Kidney capillary endothelial cell (primary cell): ENCODE measurements around the gene EIF2D.

Experiments used
- DNase-seq: peaks from one replicate; pipeline ENCODE4 v3.0.0-alpha.2; 2018; ENCODE audit warnings: low spot score

The EIF2D gene

GRCh38 chr1:206569556-206569955 lies 42.7 kb downstream of the EIF2D start:
- no peak for DNase-seq

- no peak for DNase-seq
Measured at GRCh38 chr1:206568779-206569352, 43.4 kb downstream of the EIF2D start.

- no peak for DNase-seq
Measured at GRCh38 chr1:206568256-206568655, 44.0 kb downstream of the EIF2D start.

DNA sequence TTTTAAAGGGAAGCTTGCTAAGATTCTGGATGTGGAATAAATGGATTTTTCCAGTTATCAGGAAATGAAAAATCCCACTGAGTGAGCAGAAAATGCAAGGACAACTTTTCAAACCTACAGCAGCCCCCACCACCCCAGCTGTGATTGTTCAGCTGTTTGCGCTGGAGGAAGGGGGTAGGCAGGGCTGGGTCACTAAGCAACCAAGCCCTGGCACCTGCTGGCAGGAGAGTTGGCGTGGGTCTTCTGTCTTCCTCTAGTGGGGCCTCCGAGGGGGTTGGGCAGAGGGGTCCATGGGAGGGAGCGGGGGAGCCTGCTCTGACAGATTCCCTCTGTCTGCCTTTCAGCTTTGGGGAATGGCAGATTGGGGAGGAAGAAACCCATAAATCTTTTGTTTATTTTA lies 45.3 kb downstream of the EIF2D start:
- no peak for DNase-seq

GRCh38 chr1:206565995-206566394 lies 46.3 kb downstream of the EIF2D start:
- DNase-seq: no peak

- DNase-seq: no peak
Measured at GRCh38 chr1:206563367-206564207, 48.7 kb downstream of the EIF2D start.

GRCh38 chr1:206560007-206560716 lies 52.1 kb downstream of the EIF2D start:
- no peak for DNase-seq

DNA sequence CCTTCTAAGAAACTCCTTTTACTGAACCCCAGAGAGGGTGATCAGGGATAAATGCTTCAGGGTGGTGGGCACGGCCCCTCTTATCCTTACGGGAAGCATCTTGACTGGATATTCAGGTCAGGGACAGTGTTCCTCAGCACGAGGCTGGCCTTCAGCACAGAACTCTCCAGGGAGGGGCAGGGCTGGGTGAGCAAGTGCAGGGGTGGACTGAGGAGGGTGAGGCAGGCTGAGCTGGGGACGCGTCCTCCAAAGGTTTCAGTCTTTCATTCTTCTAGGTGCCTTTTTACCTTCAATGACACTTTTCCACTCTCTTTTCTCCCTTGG lies 52.6 kb downstream of the EIF2D start:
- no peak for DNase-seq

GRCh38 chr1:206558794-206559671 lies 53.2 kb downstream of the EIF2D start:
- no peak for DNase-seq

- no peak for DNase-seq
Measured at GRCh38 chr1:206557636-206558473, 54.4 kb downstream of the EIF2D start.

DNA sequence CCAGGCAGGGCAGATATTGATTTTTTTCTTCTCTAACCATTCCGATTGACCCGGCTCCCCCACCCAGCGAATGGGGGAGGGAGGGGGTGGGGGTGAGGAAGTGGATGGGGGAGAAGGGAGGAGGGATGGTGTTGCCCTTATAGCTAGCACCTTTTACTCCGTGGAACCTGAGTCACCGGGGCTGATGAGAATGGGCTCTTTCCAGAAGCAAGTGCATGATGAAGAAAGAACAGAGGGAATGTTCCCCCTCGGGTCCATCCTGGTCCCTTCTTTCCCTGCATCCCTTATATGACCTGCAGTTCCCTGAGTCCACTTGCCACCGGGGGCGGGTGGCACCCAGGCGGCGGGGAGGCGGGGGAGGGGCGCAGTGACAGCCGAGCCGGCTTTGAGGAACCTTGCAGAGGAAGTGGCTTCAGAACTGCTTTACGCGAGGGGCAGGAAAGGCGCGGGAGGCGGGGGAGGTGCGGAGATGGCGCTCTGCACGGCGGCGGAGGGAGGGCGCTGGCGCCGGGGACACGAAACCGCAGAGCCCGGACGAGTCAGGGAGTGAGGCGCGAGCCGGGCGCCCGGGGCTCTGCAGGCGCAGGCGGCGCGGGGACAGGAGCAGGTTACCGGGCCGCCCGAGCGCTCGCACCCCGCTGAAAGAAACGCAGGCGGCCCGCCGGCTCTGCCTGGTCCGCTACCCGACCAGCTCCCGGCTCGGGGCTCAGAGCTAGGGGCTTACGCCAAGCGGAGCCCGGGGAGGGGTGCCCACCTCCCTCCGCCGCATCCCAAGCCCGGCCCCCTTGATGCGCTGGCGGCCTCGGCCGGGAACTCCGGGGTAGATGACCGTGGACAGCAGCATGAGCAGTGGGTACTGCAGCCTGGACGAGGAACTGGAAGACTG lies 55.3 kb downstream of the EIF2D start:
- DNase-seq: peak; percentile 29

- DNase-seq: no peak
Measured at GRCh38 chr1:206556047-206556749, 56.1 kb downstream of the EIF2D start.

DNA sequence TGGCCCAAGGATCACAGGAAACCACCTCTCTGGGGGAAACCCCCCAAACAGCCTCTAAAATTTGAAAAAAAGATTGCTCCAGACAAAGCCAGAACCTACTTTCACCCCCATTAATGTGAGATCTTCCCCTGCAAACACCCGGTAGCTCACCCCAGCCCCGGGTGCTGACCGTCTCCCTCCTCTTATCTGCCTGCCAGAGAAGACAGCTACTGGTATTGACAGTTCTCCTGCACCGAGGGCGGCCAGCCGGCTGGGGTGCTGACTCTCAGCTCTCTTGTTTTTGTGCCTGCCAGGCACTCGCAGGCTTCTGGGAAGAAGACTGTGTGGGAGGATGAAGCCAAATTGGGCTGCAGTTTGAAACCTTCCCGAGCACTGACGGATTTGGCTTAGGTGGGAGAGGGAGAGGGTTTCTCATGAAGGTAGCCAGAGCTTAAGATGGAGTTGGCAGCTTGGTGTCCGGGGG lies 56.8 kb downstream of the EIF2D start:
- no peak for DNase-seq

DNA sequence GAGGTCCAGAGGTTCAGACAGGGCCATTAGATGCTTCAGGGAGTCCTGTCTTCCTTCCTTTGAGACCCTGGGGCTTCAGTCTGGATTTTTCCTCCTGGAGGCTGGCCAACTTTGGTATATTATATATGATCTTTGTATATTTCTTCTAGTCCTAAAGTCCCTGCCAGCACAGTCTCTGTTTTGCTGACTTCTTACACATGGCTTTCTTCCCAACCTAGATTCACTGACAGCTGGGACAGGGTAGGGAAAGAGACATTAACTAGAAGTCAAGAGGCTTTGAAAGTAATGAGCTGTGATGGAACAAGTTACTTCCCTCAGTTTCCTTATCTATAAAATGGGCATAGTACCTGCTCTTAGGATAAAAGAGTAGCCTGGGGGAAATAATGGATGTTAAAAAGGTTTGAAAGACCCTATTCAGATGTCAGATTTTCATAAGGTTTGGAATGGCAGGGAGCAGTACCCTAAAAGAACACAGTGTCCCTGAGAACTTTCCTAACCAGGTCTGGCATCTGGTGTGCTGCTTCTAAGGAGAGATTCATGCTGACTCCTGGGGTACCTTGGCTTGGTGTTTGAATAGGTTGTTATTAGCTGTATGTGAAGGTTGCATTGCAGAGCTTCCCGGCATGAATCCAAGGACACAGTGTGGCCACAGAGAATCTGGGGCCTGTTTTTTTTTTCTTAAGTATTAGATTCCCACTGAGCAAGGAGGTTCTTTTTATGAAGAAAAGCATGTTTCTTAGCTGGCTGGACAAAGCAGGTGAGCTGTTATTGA lies 57.4 kb downstream of the EIF2D start:
- DNase-seq: no peak

DNA sequence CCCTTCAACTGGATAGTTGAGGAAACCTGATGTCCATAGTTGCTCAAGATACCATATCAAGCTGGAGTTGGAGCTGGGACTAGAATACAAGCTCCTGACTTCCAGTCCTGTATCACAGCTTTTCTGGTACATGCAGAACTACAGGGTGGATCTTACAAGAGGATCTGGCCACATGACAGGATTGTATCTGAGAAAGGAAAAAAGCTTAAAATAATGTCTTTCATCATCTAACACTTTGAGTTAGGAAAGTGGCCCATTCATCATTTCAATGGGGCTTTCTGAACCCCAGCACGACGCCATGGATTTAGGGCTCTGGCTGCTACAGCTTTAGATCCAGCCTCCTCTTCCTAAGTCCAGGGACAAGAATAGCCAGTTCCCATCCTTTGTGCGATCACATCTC lies 58.1 kb downstream of the EIF2D start:
- no peak for DNase-seq

GRCh38 chr1:206551986-206552326 lies 60.3 kb downstream of the EIF2D start:
- no peak for DNase-seq

DNA sequence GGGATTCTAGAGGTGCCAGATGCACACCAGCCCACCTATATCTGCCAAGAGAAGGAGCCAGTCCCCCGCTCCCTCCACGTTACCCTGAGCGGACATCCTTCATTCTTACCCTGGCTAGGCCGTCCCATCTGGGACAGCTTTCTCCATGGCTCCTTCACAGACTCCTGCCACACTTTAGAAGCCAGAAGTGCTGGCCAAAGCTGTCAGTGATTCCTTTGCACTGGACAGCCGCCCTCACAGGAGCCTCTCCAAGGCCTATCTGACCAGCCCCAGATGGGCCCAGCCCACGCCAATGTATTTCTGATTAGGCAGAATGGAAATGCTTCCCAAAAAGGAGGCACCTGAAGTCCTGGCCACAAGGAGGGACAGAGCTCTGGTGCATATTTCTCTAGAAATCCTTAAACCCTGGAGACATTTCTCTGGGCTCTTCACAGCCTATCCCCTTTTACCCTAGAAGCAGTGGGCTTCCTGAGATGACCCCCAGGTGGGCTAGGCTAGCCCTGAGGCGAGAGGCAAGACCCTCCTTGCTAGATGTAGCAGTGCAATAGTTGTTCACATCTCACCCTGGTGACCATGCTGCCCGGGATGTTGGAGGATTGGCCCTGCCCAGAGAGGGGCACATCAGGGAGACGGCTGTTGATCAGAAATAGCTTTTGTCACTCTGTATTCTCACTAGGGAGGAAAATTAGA lies 60.8 kb downstream of the EIF2D start:
- no peak for DNase-seq

DNA sequence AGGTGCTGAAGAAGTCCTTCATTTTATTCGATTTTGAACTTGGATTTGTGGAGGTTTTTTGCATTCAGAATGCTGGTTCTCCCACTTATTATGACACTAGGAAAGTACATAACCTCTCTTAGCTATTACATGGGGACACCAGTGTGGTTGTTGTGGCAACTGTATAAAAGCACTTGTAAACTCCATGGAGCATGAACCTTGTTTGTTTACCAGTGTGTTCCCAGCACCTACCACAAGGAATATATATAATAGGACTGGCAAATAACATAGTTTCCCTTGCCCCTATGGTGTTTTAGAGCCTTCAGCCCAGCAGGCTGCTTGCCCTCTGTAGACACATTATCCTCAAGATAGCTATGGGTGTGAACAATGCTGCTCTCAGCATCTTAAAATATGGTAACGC lies 61.8 kb downstream of the EIF2D start:
- DNase-seq: no peak
